ENCODE measurements around the gene SPP2.

Gene SPP2

GRCh38 chr2:234110219-234110618 is 59.7 kb downstream of the SPP2 start:
- Histone ChIP-seq H3K4me3 (replicated peaks; ENCODE audit: insufficient read depth, low read length) (no peak overlapping the region), H3K27me3 (ENCODE audit: insufficient read depth, poor library complexity, severe bottlenecking) (no peaks in the 10 kb centered on the region), H3K27ac (replicated peaks) (no peak overlapping the region)
- TF ChIP-seq CTCF (IDR thresholded peaks at IDR 0.05; ENCODE audit: insufficient read depth, low read length): no peak
- TF ChIP-seq REST (IDR thresholded peaks at IDR 0.05; ENCODE audit: insufficient replicate concordance, low read depth): peak; percentile 86
- DNase-seq (ENCODE audit: low read depth in 1 of 2, low spot score in 1 of 2): no peak

GRCh38 chr2:234111523-234111922 is 61.0 kb downstream of the SPP2 start:
- DNase-seq (ENCODE audit: low read depth in 1 of 2, low spot score in 1 of 2): no peak
- no peak overlapping the region for H3K4me3 ChIP-seq (replicated peaks; ENCODE audit: insufficient read depth, low read length)
- H3K27ac ChIP-seq (replicated peaks): no peak overlapping the region
- no peak for TF ChIP-seq CTCF (IDR thresholded peaks at IDR 0.05; ENCODE audit: insufficient read depth, low read length)
- TF ChIP-seq GABPA (IDR thresholded peaks at IDR 0.05; ENCODE audit: low read depth): no peak
- TF ChIP-seq POLR2AphosphoS5 (IDR thresholded peaks at IDR 0.05; ENCODE audit: low read depth): no peak
- no peak for TF ChIP-seq REST (IDR thresholded peaks at IDR 0.05; ENCODE audit: insufficient replicate concordance, low read depth)
- TF ChIP-seq SPI1 (IDR thresholded peaks at IDR 0.05; ENCODE audit: borderline replicate concordance, low read depth): no peak
- no peaks in the 10 kb centered on the region for H3K27me3 ChIP-seq (ENCODE audit: insufficient read depth, poor library complexity, severe bottlenecking)

GRCh38 chr2:234116010-234116409 is 65.5 kb downstream of the SPP2 start:
- no peak for DNase-seq (ENCODE audit: low read depth in 1 of 2, low spot score in 1 of 2)
- TF ChIP-seq POLR2AphosphoS5 (IDR thresholded peaks at IDR 0.05; ENCODE audit: low read depth) (no peak), REST (IDR thresholded peaks at IDR 0.05; ENCODE audit: insufficient replicate concordance, low read depth) (no peak), CTCF (IDR thresholded peaks at IDR 0.05; ENCODE audit: insufficient read depth, low read length) (no peak), SPI1 (IDR thresholded peaks at IDR 0.05; ENCODE audit: borderline replicate concordance, low read depth) (no peak), GABPA (IDR thresholded peaks at IDR 0.05; ENCODE audit: low read depth) (no peak)
- no peak overlapping the region for H3K4me3 ChIP-seq (replicated peaks; ENCODE audit: insufficient read depth, low read length)
- H3K27me3 ChIP-seq (ENCODE audit: insufficient read depth, poor library complexity, severe bottlenecking): no peaks in the 10 kb centered on the region
- no peak overlapping the region for H3K27ac ChIP-seq (replicated peaks)
